ENCODE data around the gene PRRC2B. TPM values are rescaled to one million over a fixed set of nuclear protein-coding genes. Genes with fewer than 3 reads are reported as not detected.
"Not testable (repeated sequence)": the region's sequence is repeated elsewhere in the genome, so short reads cannot be mapped to it uniquely, and the experiment has no call there.

PRRC2B gene
- total RNA-seq, 2 donors from 2014 or later = 122 to 246 TPM

- no peak for ATAC-seq
- DNase-seq (ENCODE audit: low spot score) = no peak
- no peak overlapping the region for H3K27ac Mint-ChIP-seq
- no peaks in the 10 kb centered on the region for H3K36me3 Mint-ChIP-seq
- peaks cover 5% of the 10 kb centered on the region in 2 donors for H3K4me1 Mint-ChIP-seq (ENCODE audit: low read depth in 2 of 2)
- no peaks in the 10 kb centered on the region for H3K9me3 Mint-ChIP-seq
- H3K4me3 Mint-ChIP-seq = no peak overlapping the region
- H3K27me3 Mint-ChIP-seq = no peaks in the 10 kb centered on the region
Observed at GRCh38 chr9:131367450-131367849, 26.4 kb upstream of the PRRC2B start.

GRCh38 chr9:131370638-131371037, 23.2 kb upstream of the PRRC2B start:
- no peak overlapping the region for H3K4me3 Mint-ChIP-seq
- no peak overlapping the region for H3K27ac Mint-ChIP-seq
- no peaks in the 10 kb centered on the region for H3K9me3 Mint-ChIP-seq
- DNase-seq (ENCODE audit: low spot score) = no peak
- ATAC-seq = no peak
- no peaks in the 10 kb centered on the region for H3K27me3 Mint-ChIP-seq
- no peaks in the 10 kb centered on the region for H3K36me3 Mint-ChIP-seq
- peaks cover 13 to 21% of the 10 kb centered on the region in 2 donors for H3K4me1 Mint-ChIP-seq (ENCODE audit: low read depth in 2 of 2)

- peaks cover 13 to 21% of the 10 kb centered on the region in 2 donors for H3K4me1 Mint-ChIP-seq (ENCODE audit: low read depth in 2 of 2)
- ATAC-seq; H3K9me3 Mint-ChIP-seq; H3K27me3 Mint-ChIP-seq; DNase-seq (ENCODE audit: low spot score); H3K36me3 Mint-ChIP-seq: not testable (repeated sequence)
- H3K4me3 Mint-ChIP-seq = peak overlapping the region; percentile 94
- peak overlapping the region; percentile 92 to 98 for H3K27ac Mint-ChIP-seq
Observed at GRCh38 chr9:131372599-131372973, 21.3 kb upstream of the PRRC2B start.

- H3K9me3 Mint-ChIP-seq; ATAC-seq; DNase-seq (ENCODE audit: low spot score); H3K36me3 Mint-ChIP-seq; H3K27ac Mint-ChIP-seq; H3K27me3 Mint-ChIP-seq: not testable (repeated sequence)
- Mint-ChIP-seq H3K4me1 (ENCODE audit: low read depth in 2 of 2) (peaks cover 13 to 21% of the 10 kb centered on the region in 2 donors), H3K4me3 (peak overlapping the region; percentile 94)
Observed at GRCh38 chr9:131374638-131375037, 19.2 kb upstream of the PRRC2B start.

- Mint-ChIP-seq H3K9me3 (no peaks in the 10 kb centered on the region), H3K4me3 (no peak overlapping the region), H3K36me3 (no peaks in the 10 kb centered on the region), H3K27me3 (no peaks in the 10 kb centered on the region), H3K4me1 (ENCODE audit: low read depth in 2 of 2) (peaks cover 0 to 4% of the 10 kb centered on the region in 2 donors), H3K27ac (no peak overlapping the region)
- ATAC-seq (no peak), DNase-seq (ENCODE audit: low spot score) (no peak)
Observed at GRCh38 chr9:131379056-131379455, 14.8 kb upstream of the PRRC2B start.

- H3K9me3 Mint-ChIP-seq = no peaks in the 10 kb centered on the region
- ATAC-seq = no peak
- peaks cover 2 to 4% of the 10 kb centered on the region in 2 donors for H3K4me1 Mint-ChIP-seq (ENCODE audit: low read depth in 2 of 2)
- no peak overlapping the region for H3K4me3 Mint-ChIP-seq
- peak overlapping the region in 1 of 2 donors; percentile 54 for H3K27ac Mint-ChIP-seq
- no peaks in the 10 kb centered on the region for H3K36me3 Mint-ChIP-seq
- H3K27me3 Mint-ChIP-seq = no peaks in the 10 kb centered on the region
- DNase-seq (ENCODE audit: low spot score) = no peak
Observed at GRCh38 chr9:131382850-131383729, 10.8 kb upstream of the PRRC2B start.

GRCh38 chr9:131385296-131385695, 8.6 kb upstream of the PRRC2B start:
- Mint-ChIP-seq H3K27me3 (no peaks in the 10 kb centered on the region), H3K27ac (no peak overlapping the region), H3K9me3 (no peaks in the 10 kb centered on the region), H3K4me3 (no peak overlapping the region), H3K36me3 (no peaks in the 10 kb centered on the region), H3K4me1 (ENCODE audit: low read depth in 2 of 2) (peaks cover 2 to 4% of the 10 kb centered on the region in 2 donors)
- ATAC-seq = no peak
- DNase-seq (ENCODE audit: low spot score) = no peak

GRCh38 chr9:131386281-131386680, 7.6 kb upstream of the PRRC2B start:
- Mint-ChIP-seq H3K9me3 (no peaks in the 10 kb centered on the region), H3K4me1 (ENCODE audit: low read depth in 2 of 2) (peaks cover 4% of the 10 kb centered on the region in 2 donors), H3K27ac (no peak overlapping the region), H3K4me3 (no peak overlapping the region), H3K27me3 (no peaks in the 10 kb centered on the region), H3K36me3 (no peaks in the 10 kb centered on the region)
- ATAC-seq (no peak), DNase-seq (ENCODE audit: low spot score) (no peak)

GRCh38 chr9:131387394-131387793, 6.5 kb upstream of the PRRC2B start:
- DNase-seq (ENCODE audit: low spot score) = no peak
- H3K27ac Mint-ChIP-seq = no peak overlapping the region
- H3K4me1 Mint-ChIP-seq (ENCODE audit: low read depth in 2 of 2) = peaks cover 4 to 5% of the 10 kb centered on the region in 2 donors
- no peaks in the 10 kb centered on the region for H3K36me3 Mint-ChIP-seq
- no peaks in the 10 kb centered on the region for H3K9me3 Mint-ChIP-seq
- H3K27me3 Mint-ChIP-seq = no peaks in the 10 kb centered on the region
- no peak for ATAC-seq
- H3K4me3 Mint-ChIP-seq = no peak overlapping the region

GRCh38 chr9:131391020-131391419, 2.9 kb upstream of the PRRC2B start:
- no peak for ATAC-seq
- no peaks in the 10 kb centered on the region for H3K9me3 Mint-ChIP-seq
- DNase-seq (ENCODE audit: low spot score) = no peak
- no peak overlapping the region for H3K4me3 Mint-ChIP-seq
- H3K36me3 Mint-ChIP-seq = no peaks in the 10 kb centered on the region
- peak overlapping the region in 1 of 2 donors; percentile 50 for H3K27ac Mint-ChIP-seq
- peaks cover 19 to 22% of the 10 kb centered on the region in 2 donors for H3K4me1 Mint-ChIP-seq (ENCODE audit: low read depth in 2 of 2)
- no peaks in the 10 kb centered on the region for H3K27me3 Mint-ChIP-seq

- Mint-ChIP-seq H3K4me1 (ENCODE audit: low read depth in 2 of 2) (peaks cover 24% of the 10 kb centered on the region in 2 donors), H3K36me3 (no peaks in the 10 kb centered on the region), H3K9me3 (no peaks in the 10 kb centered on the region), H3K27ac (peak overlapping the region in 1 of 2 donors; percentile 50), H3K4me3 (no peak overlapping the region), H3K27me3 (no peaks in the 10 kb centered on the region)
- ATAC-seq (no peak), DNase-seq (ENCODE audit: low spot score) (no peak)
Observed at GRCh38 chr9:131391504-131391903, 2.4 kb upstream of the PRRC2B start.

- peaks cover 49 to 50% of the 10 kb centered on the region in 2 donors for H3K4me1 Mint-ChIP-seq (ENCODE audit: low read depth in 2 of 2)
- no peaks in the 10 kb centered on the region for H3K27me3 Mint-ChIP-seq
- H3K4me3 Mint-ChIP-seq = peak overlapping the region; percentile 91
- H3K27ac Mint-ChIP-seq = peak overlapping the region; percentile 85 to 93
- DNase-seq (ENCODE audit: low spot score) (peak; percentile 68), ATAC-seq (peak; percentile 54 to 57)
- H3K36me3 Mint-ChIP-seq = no peaks in the 10 kb centered on the region
- no peaks in the 10 kb centered on the region for H3K9me3 Mint-ChIP-seq
Observed at GRCh38 chr9:131394464-131395156, 724 bp downstream of the PRRC2B start.

- DNase-seq (ENCODE audit: low spot score) (peak; percentile 76), ATAC-seq (peak; percentile 62 to 64)
- Mint-ChIP-seq H3K27me3 (no peaks in the 10 kb centered on the region), H3K4me1 (ENCODE audit: low read depth in 2 of 2) (peaks cover 56 to 58% of the 10 kb centered on the region in 2 donors), H3K36me3 (no peaks in the 10 kb centered on the region), H3K4me3 (peak overlapping the region; percentile 91), H3K27ac (peak overlapping the region; percentile 85 to 93), H3K9me3 (no peaks in the 10 kb centered on the region)
Observed at GRCh38 chr9:131395157-131396098, 1.5 kb downstream of the PRRC2B start.
